Fibroblast of peridontal ligament (primary cell): ENCODE data around the gene MAP6.

ENCODE experiments used
- DNase-seq: peaks from one replicate; pipeline ENCODE4 v3.0.0-alpha.2; 2010; ENCODE audit errors: extremely low read depth

Gene MAP6

GRCh38 chr11:75568616-75569219, 100.1 kb downstream of the MAP6 start:
- no peak for DNase-seq

- no peak for DNase-seq
Observed at GRCh38 chr11:75567971-75568370, 100.9 kb downstream of the MAP6 start.

- DNase-seq: no peak
Observed at GRCh38 chr11:75566763-75567279, 102.0 kb downstream of the MAP6 start.

GRCh38 chr11:75565916-75566762, 102.7 kb downstream of the MAP6 start:
- no peak for DNase-seq

- DNase-seq: peak; percentile 63
Observed at GRCh38 chr11:75565221-75565814, 103.5 kb downstream of the MAP6 start.

GRCh38 chr11:75563978-75564552, 104.8 kb downstream of the MAP6 start:
- peak; percentile 91 for DNase-seq

GRCh38 chr11:75563501-75563977, 105.3 kb downstream of the MAP6 start:
- no peak for DNase-seq

GRCh38 chr11:75562836-75563484, 105.9 kb downstream of the MAP6 start:
- DNase-seq: peak; percentile 45

- DNase-seq: peak; percentile 92
Observed at GRCh38 chr11:75562048-75562835, 106.6 kb downstream of the MAP6 start, which contains the start of gene SERPINH1. Gene SERPINH1, plus strand, starts transcription at chr11:75562253. Its CDS starts 4,097 bp downstream, at chr11:75566350.

- DNase-seq: no peak
Observed at GRCh38 chr11:75561426-75562047, 107.3 kb downstream of the MAP6 start.

GRCh38 chr11:75560644-75561043, 108.2 kb downstream of the MAP6 start:
- DNase-seq: peak; percentile 45

- DNase-seq: peak; percentile 90
Observed at GRCh38 chr11:75558939-75559843, 109.6 kb downstream of the MAP6 start.

GRCh38 chr11:75557666-75558494, 111.0 kb downstream of the MAP6 start:
- DNase-seq: peak; percentile 98

GRCh38 chr11:75556275-75556674, 112.6 kb downstream of the MAP6 start:
- DNase-seq: no peak

GRCh38 chr11:75555079-75555811, 113.6 kb downstream of the MAP6 start:
- DNase-seq: no peak

GRCh38 chr11:75554258-75555022, 114.4 kb downstream of the MAP6 start:
- peak; percentile 100 for DNase-seq

GRCh38 chr11:75553889-75554257, 115.0 kb downstream of the MAP6 start:
- DNase-seq: no peak
